Esophagus muscularis mucosa (tissue), 4 donors: Measurements from ENCODE around the gene DNHD1. TPM values are rescaled to one million over a fixed set of nuclear protein-coding genes. Genes with fewer than 3 reads are reported as not detected.

Experiments
- DNase-seq: peaks from one replicate; pipeline ENCODE4 v3.0.0-alpha.2; 2017; ENCODE audit errors: extremely low spot score
- H3K27ac ChIP-seq, 4 donors: fragments of 200-600 bp; sonication (generic); replicated peaks in 1 of 4; 1 replicate in 3 of 4; 2 replicates in 1 of 4; pipeline ENCODE4 v1.5.1; 2016 to 2019; ENCODE audit warnings: mild to moderate bottlenecking in 1 of 4
- H3K27me3 ChIP-seq, 4 donors: fragments of 200-600 bp; sonication (generic); one replicate each; pipeline versions ENCODE4 v1.5.1 to v1.6.0; 2016 to 2019
- H3K36me3 ChIP-seq, 4 donors: fragments of 200-600 bp; sonication (generic); one replicate each; pipeline ENCODE4 v1.5.1; 2016 to 2019
- H3K4me1 ChIP-seq, 4 donors: fragments of 200-600 bp; sonication (generic); one replicate each; pipeline ENCODE4 v1.5.1; 2016 to 2019
- H3K4me3 ChIP-seq, 4 donors: fragments of 200-600 bp; sonication (generic); 1 replicate in 2 of 4; 2 replicates in 2 of 4; pipeline ENCODE4 v1.5.1; 2016 to 2019; ENCODE audit warnings: mild to moderate bottlenecking in 4 of 4, moderate library complexity in 1 of 4
- H3K9me3 ChIP-seq, 4 donors: fragments of 200-600 bp; sonication (generic); 1 replicate in 3 of 4; 2 replicates in 1 of 4; pipeline ENCODE4 v1.5.1; 2016 to 2019
- EP300 ChIP-seq: sonication (generic); formaldehyde crosslinking; IDR thresholded peaks from one replicate; pipeline ENCODE4 v1.6.1; 2017; ENCODE audit warnings: antibody characterized with exemption
- POLR2A ChIP-seq: fragments of 450-650 bp; IDR thresholded peaks from one replicate; pipeline ENCODE4 v1.6.1; 2017; ENCODE audit warnings: antibody characterized with exemption, moderate library complexity, mild to moderate bottlenecking, low read depth
- POLR2AphosphoS5 ChIP-seq, 2 donors: sonication (generic); formaldehyde crosslinking; IDR thresholded peaks; one replicate each; pipeline ENCODE4 v1.6.1; 2017; ENCODE audit warnings: antibody characterized with exemption in 2 of 2
- WGBS: methylation state at CpG from one replicate; pipeline ENCODE4 v1.1.5; 2018; 5-methylcytosine and 5-hydroxymethylcytosine counted together
- intact Hi-C: fragments of 100-400 bp; cut with DNase I; formaldehyde crosslinking; loops from one replicate; pipeline ENCODE4 v1.15.1; 2023
- total RNA-seq, 4 donors: library from RNA; depleted of rRNA; stranded (reverse); fragments of >200 nt; gene quantifications; one replicate each; pipeline versions ENCODE4 v1.1.0 to v1.2.1, GENCODE V29; 2016
- TF ChIP-seq, protein P1 (sequence below), 3 experiments: fragments of 200-600 bp in 2 of 3; fragments of 450-650 bp in 1 of 3; sonication (generic) in 2 of 3; IDR thresholded peaks; one replicate each; pipeline ENCODE4 v1.5.1; 2017 to 2019; ENCODE audit warnings: antibody characterized with exemption in 3 of 3, mild to moderate bottlenecking in 2 of 3, moderate library complexity in 1 of 3

The DNHD1 gene
- total RNA-seq, 4 donors from 2014 or later, result 6.1 to 14.5 (median 7.0) TPM

DNA sequence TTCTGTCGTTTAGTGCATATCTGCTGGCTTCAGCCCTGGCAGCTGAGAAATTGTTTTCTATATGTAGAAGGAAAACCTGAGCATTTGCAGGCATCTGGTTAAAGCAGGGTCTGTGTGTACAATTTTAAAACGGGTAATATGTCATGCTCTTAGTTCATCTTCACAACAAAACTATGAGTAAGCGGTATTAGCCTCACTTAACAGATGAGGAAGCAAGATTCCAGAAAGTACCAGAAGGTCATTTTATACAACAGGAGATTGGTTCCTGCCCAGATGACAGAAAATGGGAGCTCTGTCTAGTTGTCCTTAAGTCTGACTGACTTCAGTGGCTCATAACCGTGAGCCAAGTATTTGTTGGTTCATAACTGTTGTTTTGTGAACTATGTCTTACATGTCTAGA lies 14.6 kb upstream of the DNHD1 start:
- intact Hi-C loops, result no loop called here
- WGBS, result 82% methylated on average over 4 of the region's 4 CpGs
- Histone ChIP-seq H3K4me1 (peaks cover 20 to 46% (median 34%) of the 10 kb centered on the region in 4 donors), H3K27me3 (no peaks in the 10 kb centered on the region), H3K36me3 (peaks cover 9 to 74% (median 58%) of the 10 kb centered on the region in 4 donors), H3K9me3 (no peaks in the 10 kb centered on the region), H3K4me3 (peak overlapping the region; percentile 62 to 82 (median 77)), H3K27ac (peak overlapping the region in 3 of 4 donors; percentile 91 to 92 (median 91))
- no peak for TF ChIP-seq POLR2A
- TF ChIP-seq EP300, result no peak
- TF ChIP-seq, protein P1, sequence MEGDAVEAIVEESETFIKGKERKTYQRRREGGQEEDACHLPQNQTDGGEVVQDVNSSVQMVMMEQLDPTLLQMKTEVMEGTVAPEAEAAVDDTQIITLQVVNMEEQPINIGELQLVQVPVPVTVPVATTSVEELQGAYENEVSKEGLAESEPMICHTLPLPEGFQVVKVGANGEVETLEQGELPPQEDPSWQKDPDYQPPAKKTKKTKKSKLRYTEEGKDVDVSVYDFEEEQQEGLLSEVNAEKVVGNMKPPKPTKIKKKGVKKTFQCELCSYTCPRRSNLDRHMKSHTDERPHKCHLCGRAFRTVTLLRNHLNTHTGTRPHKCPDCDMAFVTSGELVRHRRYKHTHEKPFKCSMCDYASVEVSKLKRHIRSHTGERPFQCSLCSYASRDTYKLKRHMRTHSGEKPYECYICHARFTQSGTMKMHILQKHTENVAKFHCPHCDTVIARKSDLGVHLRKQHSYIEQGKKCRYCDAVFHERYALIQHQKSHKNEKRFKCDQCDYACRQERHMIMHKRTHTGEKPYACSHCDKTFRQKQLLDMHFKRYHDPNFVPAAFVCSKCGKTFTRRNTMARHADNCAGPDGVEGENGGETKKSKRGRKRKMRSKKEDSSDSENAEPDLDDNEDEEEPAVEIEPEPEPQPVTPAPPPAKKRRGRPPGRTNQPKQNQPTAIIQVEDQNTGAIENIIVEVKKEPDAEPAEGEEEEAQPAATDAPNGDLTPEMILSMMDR (IDR thresholded peaks at IDR 0.05), result no peak
- no peak for TF ChIP-seq POLR2AphosphoS5 (IDR thresholded peaks at IDR 0.05)
- no peak for DNase-seq

GRCh38 chr11:6483015-6483414 lies 14.1 kb upstream of the DNHD1 start:
- WGBS, result 83% methylated on average over 6 of the region's 6 CpGs
- intact Hi-C loops, result no loop called here

GRCh38 chr11:6485661-6486060 lies 11.4 kb upstream of the DNHD1 start:
- intact Hi-C loops, result no loop called here
- DNase-seq, result no peak
- no peaks in the 10 kb centered on the region for H3K27me3 ChIP-seq
- peaks cover 15 to 23% (median 19%) of the 10 kb centered on the region in 4 donors for H3K4me1 ChIP-seq
- H3K36me3 ChIP-seq, result peaks cover 0 to 84% (median 50%) of the 10 kb centered on the region in 4 donors
- TF ChIP-seq, protein P1 (IDR thresholded peaks at IDR 0.05), result no peak
- TF ChIP-seq POLR2AphosphoS5 (IDR thresholded peaks at IDR 0.05), result no peak
- no peak for TF ChIP-seq EP300
- no peak for TF ChIP-seq POLR2A
- WGBS, result 94% methylated on average over 3 of the region's 3 CpGs
- H3K4me3 ChIP-seq, result no peak overlapping the region
- no peak overlapping the region for H3K27ac ChIP-seq
- H3K9me3 ChIP-seq, result no peaks in the 10 kb centered on the region

More at GRCh38 chr11:6483015-6483414, 14.1 kb upstream of the DNHD1 start:
- Histone ChIP-seq H3K27ac (peak overlapping the region in 1 of 4 donors; percentile 91), H3K9me3 (no peaks in the 10 kb centered on the region), H3K36me3 (peaks cover 8 to 74% (median 54%) of the 10 kb centered on the region in 4 donors), H3K27me3 (no peaks in the 10 kb centered on the region), H3K4me1 (peaks cover 20 to 46% (median 34%) of the 10 kb centered on the region in 4 donors), H3K4me3 (no peak overlapping the region)
- TF ChIP-seq, protein P1 (IDR thresholded peaks at IDR 0.05), result no peak
- TF ChIP-seq POLR2AphosphoS5 (IDR thresholded peaks at IDR 0.05), result no peak
- TF ChIP-seq EP300, result no peak
- no peak for TF ChIP-seq POLR2A
- no peak for DNase-seq

DNA sequence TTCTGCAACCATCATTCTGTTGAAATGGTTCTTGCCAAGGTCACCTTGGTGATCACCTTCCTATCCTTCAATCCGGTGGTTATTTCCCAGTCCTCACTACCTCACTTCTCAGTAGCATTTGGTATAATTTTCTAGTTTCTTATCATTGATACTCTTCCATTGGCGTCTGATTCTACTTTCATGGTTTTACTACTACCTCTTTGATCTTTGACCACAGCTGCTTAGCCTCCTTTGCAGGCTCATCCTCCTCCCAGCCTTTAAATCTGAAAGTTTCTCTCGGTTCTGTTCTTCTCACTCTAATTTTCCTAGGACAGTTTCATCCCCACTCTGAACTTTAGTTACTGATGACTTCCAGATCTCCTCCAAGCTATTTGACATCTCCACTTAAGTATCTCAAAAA lies 10.8 kb upstream of the DNHD1 start:
- no peak for TF ChIP-seq EP300
- TF ChIP-seq, protein P1 (IDR thresholded peaks at IDR 0.05), result no peak
- no peak for TF ChIP-seq POLR2A
- TF ChIP-seq POLR2AphosphoS5 (IDR thresholded peaks at IDR 0.05), result no peak
- intact Hi-C loops, result no loop called here
- no peaks in the 10 kb centered on the region for H3K9me3 ChIP-seq
- DNase-seq, result no peak
- no peaks in the 10 kb centered on the region for H3K27me3 ChIP-seq
- H3K4me3 ChIP-seq, result no peak overlapping the region
- peaks cover 0 to 86% (median 51%) of the 10 kb centered on the region in 4 donors for H3K36me3 ChIP-seq
- 93% methylated on average over 3 of the region's 3 CpGs for WGBS
- H3K27ac ChIP-seq, result no peak overlapping the region
- H3K4me1 ChIP-seq, result peaks cover 14 to 20% (median 16%) of the 10 kb centered on the region in 4 donors

DNA sequence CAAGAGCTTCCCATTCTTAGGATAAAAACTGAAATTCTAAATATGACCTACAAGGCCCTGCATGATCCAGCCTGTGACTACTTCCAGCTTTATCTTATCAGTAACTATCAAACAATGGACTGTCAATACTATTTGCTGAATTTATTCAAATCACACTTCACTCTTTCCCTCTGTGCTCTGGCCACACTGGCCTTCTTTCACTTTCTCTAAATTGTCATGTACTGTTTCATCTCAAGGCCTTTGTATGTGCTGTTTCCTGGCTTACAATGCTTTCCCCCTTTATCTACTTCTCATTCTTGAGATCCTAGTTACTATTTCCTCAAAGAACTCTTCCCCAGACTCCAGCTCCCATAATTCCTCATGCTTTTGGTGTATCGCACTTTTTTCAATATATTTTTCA lies 10.1 kb upstream of the DNHD1 start:
- Histone ChIP-seq H3K9me3 (no peaks in the 10 kb centered on the region), H3K27me3 (no peaks in the 10 kb centered on the region), H3K4me3 (no peak overlapping the region), H3K36me3 (peaks cover 0 to 88% (median 54%) of the 10 kb centered on the region in 4 donors), H3K4me1 (peaks cover 11 to 17% (median 13%) of the 10 kb centered on the region in 4 donors), H3K27ac (no peak overlapping the region)
- 97% methylated on average over 1 of the region's 1 CpG for WGBS
- DNase-seq, result no peak
- intact Hi-C loops, result no loop called here
- TF ChIP-seq EP300, result no peak
- TF ChIP-seq, protein P1 (IDR thresholded peaks at IDR 0.05), result no peak
- no peak for TF ChIP-seq POLR2AphosphoS5 (IDR thresholded peaks at IDR 0.05)
- TF ChIP-seq POLR2A, result no peak
